HCT116 (cell line): ENCODE results near the gene USP46. TPM values are rescaled to one million over a fixed set of nuclear protein-coding genes. Genes with fewer than 3 reads are reported as not detected.

ENCODE experiments used
- ATAC-seq: fragments of 200-7000 bp; cut with Tn5 transposase; 2 replicates; pipeline ENCODE4 v1.9.1; 2020; ENCODE audit warnings: mild to moderate bottlenecking, moderate library complexity
- BruUV-seq: library from RNA; stranded (reverse); fragments of 400-500 nt; replicated peaks from 2 replicates; lab custom pipeline; 2021; lab: Mats Ljungman, UMichigan
- CTCF ChIA-PET: fragments of 300-600 bp; sonication (Branson Sonifier 250); formaldehyde crosslinking; loops from one replicate; lab custom pipeline; 2021; ENCODE audit warnings: antibody characterized with exemption; lab: Charles Lee
- POLR2A ChIA-PET: fragments of 300-600, 350-600 bp; sonication (Branson Sonifier 250); formaldehyde crosslinking; loops from one replicate; lab custom pipeline; 2021; ENCODE audit warnings: antibody characterized with exemption; lab: Charles Lee
- RAD21 ChIA-PET, 2 experiments: fragments of 300-600 bp; sonication (Branson Sonifier 250); formaldehyde crosslinking; loops; one replicate each; lab custom pipeline; 2023; ENCODE audit warnings: low total read pairs in 2 of 2; ENCODE audit not compliant: uncharacterized antibody in 2 of 2, unreplicated experiment in 2 of 2, low non-redundant PET in 1 of 2; lab: Charles Lee
- DNase-seq: peaks from one replicate; pipeline ENCODE4 v3.0.0-alpha.2; 2010; ENCODE audit warnings: low read depth, low spot score
- H2AFZ ChIP-seq: fragments of 200-600 bp; shearing (Covaris generic), sonication (generic); 2 replicates; pipeline ENCODE4 v1.6.1; 2017; ENCODE audit warnings: low read depth, mixed run types, mixed read lengths, antibody characterized with exemption, low read length; ENCODE audit not compliant: poor library complexity, severe bottlenecking
- H3K27ac ChIP-seq: 2 replicates; pipeline ENCODE4 v1.5.1; 2012; ENCODE audit warnings: low read depth, low read length
- H3K27me3 ChIP-seq: fragments of 200-600 bp; sonication (generic); 2 replicates; pipeline ENCODE4 v1.6.1; 2016; ENCODE audit warnings: mixed run types, low read length, mixed read lengths; ENCODE audit not compliant: insufficient read depth
- H3K36me3 ChIP-seq, 2 experiments: fragments of 200-500 bp in 1 of 2; fragments of 200-600 bp in 1 of 2; sonication (Bioruptor generic) in 1 of 2; sonication (generic) in 1 of 2; 2 replicates each; pipeline versions ENCODE4 v1.5.1 to v1.6.1; 2014 to 2016; ENCODE audit warnings: low read length in 2 of 2, inconsistent platforms in 1 of 2, mixed read lengths in 1 of 2, mixed run types in 1 of 2; ENCODE audit not compliant: insufficient read depth in 2 of 2, control insufficient read depth in 1 of 2
- H3K4me1 ChIP-seq, 2 experiments: fragments of 200-600 bp in 1 of 2; sonication (generic) in 1 of 2; 2 replicates each; pipeline versions ENCODE4 v1.5.1 to v1.6.1; 2012 to 2017; ENCODE audit warnings: low read length in 2 of 2, inconsistent platforms in 1 of 2, mild to moderate bottlenecking in 1 of 2, mixed read lengths in 1 of 2, mixed run types in 1 of 2, moderate library complexity in 1 of 2; ENCODE audit not compliant: insufficient read depth in 2 of 2, control insufficient read depth in 1 of 2
- H3K4me2 ChIP-seq: fragments of 200-600 bp; sonication (generic); 2 replicates; pipeline ENCODE4 v1.6.1; 2017; ENCODE audit warnings: mixed run types, low read length, mixed read lengths
- H3K4me3 ChIP-seq, 2 experiments: fragments of 200-600 bp in 1 of 2; sonication (generic) in 1 of 2; replicated peaks in 1 of 2; 2 replicates each; pipeline ENCODE4 v1.5.1; 2011 to 2016; ENCODE audit warnings: low read length in 2 of 2, control low read depth in 1 of 2, low read depth in 1 of 2, mild to moderate bottlenecking in 1 of 2, mixed read lengths in 1 of 2, mixed run types in 1 of 2
- H3K79me2 ChIP-seq: fragments of 200-600 bp; sonication (generic); 2 replicates; pipeline ENCODE4 v1.6.1; 2017; ENCODE audit warnings: mild to moderate bottlenecking, mixed run types, low read length, moderate library complexity, mixed read lengths; ENCODE audit not compliant: insufficient read depth
- H3K9ac ChIP-seq: fragments of 200-600 bp; sonication (generic); 2 replicates; pipeline ENCODE4 v1.6.1; 2016; ENCODE audit warnings: low read length, mixed read lengths
- H3K9me2 ChIP-seq: fragments of 200-600 bp; sonication (generic), shearing (Covaris generic); 2 replicates; pipeline ENCODE4 v1.6.1; 2017; ENCODE audit warnings: mixed run types, mild to moderate bottlenecking, moderate library complexity; ENCODE audit not compliant: insufficient read depth
- H3K9me3 ChIP-seq, 2 experiments: fragments of 200-500 bp in 1 of 2; fragments of 200-600 bp in 1 of 2; sonication (Bioruptor generic) in 1 of 2; sonication (generic) in 1 of 2; 2 replicates each; pipeline ENCODE4 v1.6.1; 2014 to 2017; ENCODE audit warnings: low read length in 2 of 2, mixed read lengths in 2 of 2, inconsistent platforms in 1 of 2, low read depth in 1 of 2, mild to moderate bottlenecking in 1 of 2, mixed run types in 1 of 2, moderate library complexity in 1 of 2; ENCODE audit not compliant: control insufficient read depth in 1 of 2, insufficient read depth in 1 of 2
- H4K20me1 ChIP-seq: fragments of 200-600 bp; sonication (generic), shearing (Covaris generic); 2 replicates; pipeline ENCODE4 v1.6.1; 2017; ENCODE audit warnings: mixed run types, mild to moderate bottlenecking, moderate library complexity; ENCODE audit not compliant: insufficient read depth
- EGR1 ChIP-seq: IDR thresholded peaks from 2 replicates; pipeline ENCODE4 v1.6.1; 2012; ENCODE audit warnings: low read depth
- EZH2phosphoT487 ChIP-seq: fragments of 200-600 bp; IDR thresholded peaks from 2 replicates; pipeline ENCODE4 v1.6.1; 2018; ENCODE audit warnings: antibody characterized with exemption, borderline replicate concordance
- FOSL1 ChIP-seq: IDR thresholded peaks from 2 replicates; pipeline ENCODE4 v1.6.1; 2012; ENCODE audit warnings: low read depth
- JUND ChIP-seq: IDR thresholded peaks from 2 replicates; pipeline ENCODE4 v1.6.1; 2012
- POLR2A ChIP-seq: IDR thresholded peaks from 2 replicates; pipeline ENCODE4 v1.7.0; 2011; ENCODE audit warnings: borderline replicate concordance; ENCODE audit not compliant: insufficient read depth, insufficient read length; ENCODE audit errors: extremely low read depth
- POLR2AphosphoS5 ChIP-seq: IDR thresholded peaks from 2 replicates; pipeline ENCODE4 v1.6.1; 2011; ENCODE audit warnings: mild to moderate bottlenecking, low read depth, low read length, moderate library complexity
- RAD21 ChIP-seq: IDR thresholded peaks from 2 replicates; pipeline ENCODE4 v1.6.1; 2012; ENCODE audit warnings: low read depth, mild to moderate bottlenecking
- SIN3A ChIP-seq: IDR thresholded peaks from 2 replicates; pipeline ENCODE4 v1.6.1; 2012; ENCODE audit warnings: low read depth
- SP1 ChIP-seq: IDR thresholded peaks from 2 replicates; pipeline ENCODE4 v1.6.1; 2012; ENCODE audit warnings: low read depth
- SRF ChIP-seq: IDR thresholded peaks from 2 replicates; pipeline ENCODE4 v1.6.1; 2012; ENCODE audit warnings: low read depth
- YY1 ChIP-seq: IDR thresholded peaks from 2 replicates; pipeline ENCODE4 v1.6.1; 2011; ENCODE audit warnings: low read length, low read depth, moderate library complexity, mild to moderate bottlenecking; ENCODE audit not compliant: insufficient replicate concordance; ENCODE audit errors: extremely low read depth
- ZFX ChIP-seq: fragments of 450-650 bp; IDR thresholded peaks from 2 replicates; pipeline ENCODE4 v1.6.1; 2017
- intact Hi-C: fragments of 100-400 bp; cut with micrococcal nuclease; formaldehyde crosslinking; loops from 2 replicates; pipeline ENCODE4 v1.10.0; 2022
- total RNA-seq: library from RNA; stranded (reverse); gene quantifications from one replicate; pipeline ENCODE4 v1.2.1, GENCODE V29; 2021; ENCODE audit not compliant: unreplicated experiment
- TF ChIP-seq, protein P1 (sequence below): IDR thresholded peaks from 2 replicates; pipeline ENCODE4 v1.6.1; 2012; ENCODE audit warnings: low read depth
- TF ChIP-seq, protein P2 (sequence below), 3 experiments: fragments of 200-600 bp in 1 of 3; sonication (generic) in 1 of 3; IDR thresholded peaks in 2 of 3; conservative IDR thresholded peaks in 1 of 3; 2 replicates each; pipeline ENCODE4 v1.5.1; 2012 to 2017; ENCODE audit warnings: low read depth in 2 of 3, low read length in 2 of 3, antibody characterized with exemption in 1 of 3, borderline replicate concordance in 1 of 3, control low read depth in 1 of 3, mild to moderate bottlenecking in 1 of 3, mixed read lengths in 1 of 3, mixed run types in 1 of 3, moderate library complexity in 1 of 3; ENCODE audit not compliant: insufficient read depth in 1 of 3
- TF ChIP-seq, protein P3 (sequence below): IDR thresholded peaks from 2 replicates; pipeline ENCODE4 v1.6.1; 2012

The USP46 gene
- total RNA-seq, 1 experiment from 2014 or later, result 36.6 TPM

DNA sequence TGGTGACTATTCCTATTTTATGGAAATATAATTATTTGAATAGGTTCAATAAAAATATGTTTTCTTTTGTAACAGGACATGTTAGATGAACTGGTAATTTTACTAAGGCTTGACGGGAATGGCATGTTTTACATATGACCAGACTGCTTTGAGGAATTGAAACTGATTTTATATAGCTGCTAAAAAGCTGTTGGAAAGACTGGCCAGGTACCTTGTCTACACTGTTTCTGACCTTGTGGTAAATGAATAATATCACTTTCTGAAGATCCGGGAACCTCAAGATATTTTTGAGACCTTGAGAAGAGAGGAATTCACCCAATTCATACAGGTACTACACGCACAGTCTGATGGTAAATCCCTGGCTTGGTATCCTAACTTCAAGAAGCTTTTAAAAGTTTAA is 42.1 kb upstream of the USP46 start:
- no peak overlapping the region for H2AFZ ChIP-seq
- intact Hi-C loops, result no loop called here
- H3K27me3 ChIP-seq, result no peaks in the 10 kb centered on the region
- H3K79me2 ChIP-seq, result no peaks in the 10 kb centered on the region
- ChIA-PET CTCF (no interaction called here), RAD21 (no interaction called here), POLR2A (interaction anchor here (2.2 kb wide), 1 partner anchor 11 kb away, joined by 16 read pairs; no protein-coding TSS in a partner anchor)
- ATAC-seq (no peak), DNase-seq (no peak)
- no peak overlapping the region for H3K4me3 ChIP-seq
- no peaks in the 10 kb centered on the region for H4K20me1 ChIP-seq
- TF ChIP-seq, protein P1, sequence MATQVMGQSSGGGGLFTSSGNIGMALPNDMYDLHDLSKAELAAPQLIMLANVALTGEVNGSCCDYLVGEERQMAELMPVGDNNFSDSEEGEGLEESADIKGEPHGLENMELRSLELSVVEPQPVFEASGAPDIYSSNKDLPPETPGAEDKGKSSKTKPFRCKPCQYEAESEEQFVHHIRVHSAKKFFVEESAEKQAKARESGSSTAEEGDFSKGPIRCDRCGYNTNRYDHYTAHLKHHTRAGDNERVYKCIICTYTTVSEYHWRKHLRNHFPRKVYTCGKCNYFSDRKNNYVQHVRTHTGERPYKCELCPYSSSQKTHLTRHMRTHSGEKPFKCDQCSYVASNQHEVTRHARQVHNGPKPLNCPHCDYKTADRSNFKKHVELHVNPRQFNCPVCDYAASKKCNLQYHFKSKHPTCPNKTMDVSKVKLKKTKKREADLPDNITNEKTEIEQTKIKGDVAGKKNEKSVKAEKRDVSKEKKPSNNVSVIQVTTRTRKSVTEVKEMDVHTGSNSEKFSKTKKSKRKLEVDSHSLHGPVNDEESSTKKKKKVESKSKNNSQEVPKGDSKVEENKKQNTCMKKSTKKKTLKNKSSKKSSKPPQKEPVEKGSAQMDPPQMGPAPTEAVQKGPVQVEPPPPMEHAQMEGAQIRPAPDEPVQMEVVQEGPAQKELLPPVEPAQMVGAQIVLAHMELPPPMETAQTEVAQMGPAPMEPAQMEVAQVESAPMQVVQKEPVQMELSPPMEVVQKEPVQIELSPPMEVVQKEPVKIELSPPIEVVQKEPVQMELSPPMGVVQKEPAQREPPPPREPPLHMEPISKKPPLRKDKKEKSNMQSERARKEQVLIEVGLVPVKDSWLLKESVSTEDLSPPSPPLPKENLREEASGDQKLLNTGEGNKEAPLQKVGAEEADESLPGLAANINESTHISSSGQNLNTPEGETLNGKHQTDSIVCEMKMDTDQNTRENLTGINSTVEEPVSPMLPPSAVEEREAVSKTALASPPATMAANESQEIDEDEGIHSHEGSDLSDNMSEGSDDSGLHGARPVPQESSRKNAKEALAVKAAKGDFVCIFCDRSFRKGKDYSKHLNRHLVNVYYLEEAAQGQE, result no peak
- no peak for TF ChIP-seq ZFX
- no peak for TF ChIP-seq JUND
- TF ChIP-seq SRF, result no peak
- no peak for TF ChIP-seq YY1
- TF ChIP-seq, protein P2, sequence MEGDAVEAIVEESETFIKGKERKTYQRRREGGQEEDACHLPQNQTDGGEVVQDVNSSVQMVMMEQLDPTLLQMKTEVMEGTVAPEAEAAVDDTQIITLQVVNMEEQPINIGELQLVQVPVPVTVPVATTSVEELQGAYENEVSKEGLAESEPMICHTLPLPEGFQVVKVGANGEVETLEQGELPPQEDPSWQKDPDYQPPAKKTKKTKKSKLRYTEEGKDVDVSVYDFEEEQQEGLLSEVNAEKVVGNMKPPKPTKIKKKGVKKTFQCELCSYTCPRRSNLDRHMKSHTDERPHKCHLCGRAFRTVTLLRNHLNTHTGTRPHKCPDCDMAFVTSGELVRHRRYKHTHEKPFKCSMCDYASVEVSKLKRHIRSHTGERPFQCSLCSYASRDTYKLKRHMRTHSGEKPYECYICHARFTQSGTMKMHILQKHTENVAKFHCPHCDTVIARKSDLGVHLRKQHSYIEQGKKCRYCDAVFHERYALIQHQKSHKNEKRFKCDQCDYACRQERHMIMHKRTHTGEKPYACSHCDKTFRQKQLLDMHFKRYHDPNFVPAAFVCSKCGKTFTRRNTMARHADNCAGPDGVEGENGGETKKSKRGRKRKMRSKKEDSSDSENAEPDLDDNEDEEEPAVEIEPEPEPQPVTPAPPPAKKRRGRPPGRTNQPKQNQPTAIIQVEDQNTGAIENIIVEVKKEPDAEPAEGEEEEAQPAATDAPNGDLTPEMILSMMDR (IDR thresholded peaks at IDR 0.05 in 2 of 3, conservative IDR thresholded peaks at IDR 0.05 in 1 of 3; ENCODE audit: borderline replicate concordance in 1 of 3, insufficient read depth in 1 of 3, low read depth in 2 of 3, low read length in 2 of 3), result no peak
- no peak for TF ChIP-seq RAD21
- TF ChIP-seq SIN3A, result no peak
- TF ChIP-seq POLR2AphosphoS5, result no peak
- TF ChIP-seq EZH2phosphoT487, result no peak
- TF ChIP-seq, protein P3, sequence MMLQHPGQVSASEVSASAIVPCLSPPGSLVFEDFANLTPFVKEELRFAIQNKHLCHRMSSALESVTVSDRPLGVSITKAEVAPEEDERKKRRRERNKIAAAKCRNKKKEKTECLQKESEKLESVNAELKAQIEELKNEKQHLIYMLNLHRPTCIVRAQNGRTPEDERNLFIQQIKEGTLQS, result no peak
- no peak for TF ChIP-seq EGR1
- TF ChIP-seq SP1, result no peak
- no peak for TF ChIP-seq POLR2A
- no peak for TF ChIP-seq FOSL1
- H3K36me3 ChIP-seq, result no peaks in the 10 kb centered on the region
- H3K9me3 ChIP-seq, result no peaks in the 10 kb centered on the region
- no peak overlapping the region for H3K9ac ChIP-seq
- no TSS peak for BruUV-seq
- H3K4me1 ChIP-seq, result no peaks in the 10 kb centered on the region
- no peak overlapping the region for H3K4me2 ChIP-seq
- H3K9me2 ChIP-seq, result no peaks in the 10 kb centered on the region
- H3K27ac ChIP-seq, result no peak overlapping the region
